HG02981 (cell line): ENCODE results near the gene FSIP2.
"Not testable (repeated sequence)": the region's sequence is repeated elsewhere in the genome, so short reads cannot be mapped to it uniquely, and the experiment has no call there.

ENCODE experiments used
- ATAC-seq: cut with Tn5 transposase; IDR thresholded peaks from one replicate; pipeline ENCODE4 v1.9.1; 2021; ENCODE audit warnings: mild to moderate bottlenecking, moderate library complexity; ENCODE audit not compliant: unreplicated experiment

The FSIP2 gene

DNA sequence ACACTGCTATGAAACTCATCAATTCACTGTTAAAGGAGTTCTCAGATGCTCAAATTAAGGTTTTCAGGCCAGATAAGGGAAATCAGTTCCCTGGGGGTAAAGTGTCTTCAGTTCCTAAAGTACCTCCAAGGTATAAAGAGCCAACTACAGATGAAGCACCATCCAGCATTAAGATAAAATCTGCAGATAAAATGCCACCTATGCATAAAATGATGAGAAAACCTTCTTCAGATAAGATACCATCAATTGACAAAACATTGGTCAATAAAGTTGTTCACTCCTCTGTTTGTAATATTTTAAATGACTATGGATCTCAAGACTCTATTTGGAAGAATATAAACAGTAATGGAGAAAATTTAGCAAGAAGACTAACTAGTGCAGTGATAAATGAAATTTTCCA, 68.2 kb downstream of the FSIP2 start:
- ATAC-seq: no peak

DNA sequence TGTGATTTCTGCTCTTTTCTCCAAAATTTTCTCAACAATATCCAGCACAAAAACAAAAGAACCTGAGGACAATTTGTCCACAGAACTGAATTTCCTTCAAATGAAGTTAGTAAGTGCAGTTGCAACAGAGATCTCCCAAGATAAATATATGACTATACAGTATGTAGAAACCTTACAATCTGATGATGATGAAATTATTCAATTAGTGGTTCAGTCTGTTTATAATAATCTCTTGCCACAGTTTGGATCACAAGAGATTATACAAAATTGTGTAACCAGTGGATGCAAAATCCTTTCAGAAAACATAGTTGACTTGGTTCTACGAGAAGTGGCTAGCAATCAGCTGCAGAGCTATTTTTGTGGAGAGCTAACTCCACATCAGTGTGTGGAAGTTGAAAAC, 68.7 kb downstream of the FSIP2 start:
- no peak for ATAC-seq

GRCh38 chr2:185811580-185811979, 73.0 kb downstream of the FSIP2 start:
- no peak for ATAC-seq

DNA sequence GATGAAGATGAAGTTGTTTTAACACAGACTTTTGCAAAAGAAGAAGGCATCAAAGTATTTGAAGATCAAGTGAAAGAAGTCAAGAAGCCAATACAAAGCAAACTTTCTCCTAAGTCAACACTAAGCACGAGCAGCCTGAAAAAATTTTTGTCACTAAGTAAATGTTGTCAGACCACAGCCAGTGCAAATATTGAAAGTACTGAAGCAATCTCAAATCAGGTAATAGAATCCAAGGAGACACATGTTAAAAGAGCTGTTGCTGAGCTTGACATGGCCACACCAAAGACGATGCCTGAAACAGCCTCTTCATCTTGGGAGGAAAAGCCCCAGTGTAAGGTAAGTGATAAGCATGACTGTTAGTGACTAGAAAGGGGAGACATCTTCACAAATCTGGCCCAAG, 75.1 kb downstream of the FSIP2 start:
- ATAC-seq: no peak

DNA sequence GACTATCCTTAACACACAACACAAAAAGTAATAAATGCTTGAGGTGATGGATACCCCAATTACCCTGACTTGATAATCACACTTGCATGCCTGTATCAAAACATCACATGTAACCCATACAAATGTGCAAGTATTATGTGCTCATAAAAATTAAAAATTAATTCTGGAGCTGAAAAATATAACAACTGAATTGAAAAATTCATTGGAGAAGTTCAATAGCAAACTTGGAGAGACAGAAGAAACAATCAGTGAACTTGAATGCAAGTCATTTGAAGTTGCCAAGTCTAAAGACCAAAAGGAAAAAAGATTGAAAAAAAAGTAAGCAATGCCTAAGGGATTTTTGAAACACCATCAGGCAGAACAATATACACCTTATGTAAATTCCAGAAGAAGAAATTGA, 79.4 kb downstream of the FSIP2 start:
- no peak for ATAC-seq

DNA sequence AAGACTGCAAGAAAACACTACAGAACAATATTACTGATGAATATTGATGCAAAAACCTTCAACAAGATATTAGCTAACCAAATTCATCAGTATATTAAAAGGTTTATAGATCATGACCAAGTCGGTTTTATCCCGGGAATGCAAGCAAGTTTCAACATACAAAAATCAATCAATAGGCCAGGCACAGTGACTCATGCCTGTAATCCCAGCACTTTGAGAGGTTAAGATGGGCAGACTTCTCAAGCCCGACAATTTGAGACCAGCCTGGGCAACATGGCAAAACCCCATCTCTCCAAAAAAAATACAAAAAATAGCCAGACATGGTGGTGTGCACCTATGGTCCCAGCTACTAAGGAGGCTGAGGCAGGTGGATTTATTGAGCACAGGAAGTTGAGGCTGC, 82.9 kb downstream of the FSIP2 start:
- ATAC-seq: no peak

DNA sequence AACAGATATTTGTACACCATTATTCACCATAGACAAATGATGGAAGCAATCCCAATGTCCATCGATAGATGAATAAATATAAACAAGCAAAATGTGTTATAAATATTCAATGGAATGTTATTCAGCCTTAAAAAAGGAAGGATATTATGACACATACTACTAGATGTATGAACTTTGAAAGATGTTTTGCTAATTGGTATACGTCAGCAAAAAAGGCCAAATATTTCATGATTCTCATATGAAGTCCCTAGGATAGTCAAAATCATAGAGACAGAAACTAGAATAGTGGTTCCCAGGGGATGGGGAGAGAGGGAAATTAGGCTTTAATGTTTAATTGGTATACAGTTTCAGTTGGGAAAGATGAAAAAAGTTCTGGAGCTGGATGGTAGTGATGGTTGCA, 85.2 kb downstream of the FSIP2 start:
- no peak for ATAC-seq

GRCh38 chr2:185825557-185825956, 87.0 kb downstream of the FSIP2 start:
- ATAC-seq: no peak

DNA sequence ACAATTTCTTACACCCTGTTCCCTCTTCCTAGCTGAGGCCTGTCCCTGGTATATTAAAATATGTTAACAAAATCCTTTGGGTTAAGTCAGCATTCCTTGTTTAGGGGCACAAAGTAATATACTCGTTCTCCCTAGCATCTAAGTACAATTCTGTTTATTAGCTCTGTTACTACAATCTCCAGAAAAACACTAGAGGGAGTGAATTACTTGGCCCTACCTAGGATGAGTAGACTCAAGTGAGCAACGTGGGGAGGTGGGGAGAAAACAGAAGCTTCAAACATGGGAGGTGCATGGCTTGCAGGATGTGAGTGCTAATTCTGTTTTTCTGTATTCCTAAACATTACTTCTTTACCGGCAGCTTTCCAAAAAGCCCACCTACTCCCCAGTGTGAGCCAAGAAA, 89.7 kb downstream of the FSIP2 start:
- no peak for ATAC-seq

DNA sequence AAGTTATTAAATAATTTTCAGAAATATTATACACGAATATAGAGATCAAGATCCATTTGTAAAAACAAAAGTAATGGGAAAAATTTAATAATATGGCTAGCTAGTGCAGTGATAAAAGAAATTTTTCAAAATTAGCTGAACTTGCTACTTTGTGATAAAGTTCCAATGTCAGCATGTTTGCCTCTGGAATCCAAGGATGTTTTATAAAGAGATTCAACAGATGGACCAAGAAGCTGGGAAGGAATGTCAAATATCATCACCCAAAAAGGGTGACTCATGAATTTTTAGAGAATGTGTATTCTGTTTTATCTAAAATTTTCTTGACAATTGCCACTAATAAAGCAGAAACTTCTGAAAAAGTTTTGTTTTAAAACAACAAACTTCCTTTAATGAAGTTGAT, 95.3 kb downstream of the FSIP2 start:
- no peak for ATAC-seq

DNA sequence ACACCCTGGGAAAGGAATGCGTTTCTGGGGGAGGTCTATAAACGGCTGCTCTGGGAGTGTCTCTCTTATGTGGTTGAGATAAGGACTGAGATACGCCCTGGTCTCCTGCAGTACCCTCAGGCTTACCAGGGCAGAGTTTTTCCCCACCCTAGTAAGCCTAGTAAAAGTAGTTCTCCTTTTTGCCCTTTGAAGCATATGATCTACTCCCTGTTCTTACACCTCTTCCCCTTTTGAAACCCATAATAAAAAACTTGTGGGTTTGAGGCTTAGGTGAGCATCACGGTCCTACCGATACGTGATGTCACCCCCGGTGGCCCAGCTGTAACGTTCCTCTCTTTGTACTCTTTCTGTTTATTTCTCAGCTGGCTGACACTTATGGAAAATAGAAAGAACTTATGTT, 97.4 kb downstream of the FSIP2 start:
- no peak for ATAC-seq

- ATAC-seq: no peak
Measured at GRCh38 chr2:185854885-185855284, 116.3 kb downstream of the FSIP2 start.

- no peak for ATAC-seq
Measured at GRCh38 chr2:185857691-185858090, 119.1 kb downstream of the FSIP2 start.

DNA sequence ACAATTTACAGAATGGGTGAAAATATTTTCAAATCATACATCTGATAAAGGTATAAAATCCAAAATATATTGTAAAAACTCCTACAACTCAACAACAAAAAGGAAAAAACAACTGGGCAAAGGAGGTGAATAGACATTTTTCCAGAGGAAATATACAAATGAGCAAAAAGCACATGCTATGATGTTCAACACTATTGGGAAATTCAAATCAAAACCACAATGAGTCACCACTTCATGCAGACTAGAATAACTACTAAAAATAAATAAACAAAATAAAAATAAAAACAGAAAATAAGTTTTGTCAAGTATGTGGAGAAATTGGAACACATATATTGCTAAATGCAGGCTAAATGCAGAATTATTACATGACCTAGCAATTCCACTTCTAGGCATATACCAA, 120.9 kb downstream of the FSIP2 start:
- no peak for ATAC-seq

DNA sequence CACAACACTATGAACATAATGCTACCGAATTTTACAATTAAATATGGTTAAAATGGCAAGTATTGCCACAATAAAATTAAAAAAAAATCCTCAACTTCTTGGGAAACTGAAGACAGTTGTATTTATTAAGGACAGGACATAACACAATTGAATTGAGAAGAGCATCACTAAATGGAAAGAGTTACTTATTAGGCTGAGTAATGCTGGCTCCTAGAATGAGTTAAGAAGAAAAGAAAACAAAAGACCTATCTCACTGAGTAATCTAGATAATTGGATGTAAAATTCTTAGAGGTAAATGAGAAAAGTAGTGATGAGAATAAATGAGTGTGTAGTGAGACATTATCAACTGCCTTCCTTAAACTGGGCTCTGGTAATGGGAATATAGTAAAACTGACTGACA, 121.7 kb downstream of the FSIP2 start:
- ATAC-seq: no peak

- no peak for ATAC-seq
Measured at GRCh38 chr2:185862657-185863398, 124.2 kb downstream of the FSIP2 start.

GRCh38 chr2:185864468-185865260, 126.1 kb downstream of the FSIP2 start:
- ATAC-seq: not testable (repeated sequence)

DNA sequence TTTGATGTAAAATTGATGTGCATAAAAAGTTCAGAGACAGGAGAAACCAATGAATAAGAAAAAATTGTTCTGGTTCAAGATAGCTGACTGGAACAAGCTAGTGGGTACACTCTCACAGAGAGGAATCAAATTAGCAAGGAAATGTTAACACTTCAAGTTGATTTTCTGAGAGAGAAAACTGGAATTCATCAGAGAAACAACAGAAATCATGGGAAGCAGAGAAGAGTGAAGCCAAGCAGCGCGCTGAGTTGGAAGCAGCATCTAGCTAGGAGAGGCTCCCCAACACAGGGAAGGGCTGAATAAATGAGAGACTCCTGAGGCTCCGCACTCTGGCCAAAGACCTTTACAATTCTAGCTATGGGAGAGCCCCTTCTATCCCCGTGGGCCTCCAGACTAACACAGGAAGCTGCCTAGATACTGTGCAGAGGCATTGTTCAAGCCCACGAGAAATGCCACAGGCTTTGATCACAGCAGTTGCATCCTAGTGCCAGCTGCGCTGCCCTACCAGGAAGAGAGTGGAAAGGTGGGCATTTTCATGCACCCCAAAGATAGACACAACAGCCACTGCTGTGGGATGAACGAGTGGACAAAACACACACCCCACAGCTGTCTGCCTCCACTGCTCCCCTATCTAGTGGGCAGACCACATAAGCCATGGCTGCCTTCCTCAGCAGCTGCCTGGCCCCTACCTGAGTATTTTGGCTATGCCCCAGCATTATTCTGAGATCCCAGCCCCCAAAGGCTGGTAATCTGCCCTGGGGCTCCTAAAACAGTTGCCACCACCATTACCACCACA, 136.7 kb downstream of the FSIP2 start:
- ATAC-seq: no peak

- no peak for ATAC-seq
Measured at GRCh38 chr2:185876234-185876633, 137.6 kb downstream of the FSIP2 start.

DNA sequence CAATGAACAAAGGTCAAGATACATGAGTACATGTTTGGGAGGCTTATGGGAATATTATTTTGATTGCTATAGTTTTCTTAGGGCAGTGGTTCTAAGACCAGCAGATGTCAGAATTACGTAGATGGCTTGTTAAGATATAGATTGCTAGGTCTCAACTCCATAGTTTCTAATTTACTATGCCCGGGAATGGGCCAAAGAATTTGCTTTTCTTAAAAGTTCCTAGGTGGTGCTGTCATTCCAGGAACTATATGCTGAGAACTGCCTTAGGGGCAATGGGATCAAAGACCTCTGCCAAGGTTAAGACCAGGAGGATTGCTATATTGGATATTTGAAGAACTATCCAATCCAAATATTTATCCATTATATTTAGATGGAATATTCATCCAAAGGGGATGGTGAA, 141.8 kb downstream of the FSIP2 start:
- ATAC-seq: no peak
